Neural cell (in vitro differentiated cells): ENCODE results near the gene PAGE4. TPM values are rescaled to one million over a fixed set of nuclear protein-coding genes. Genes with fewer than 3 reads are reported as not detected.

ENCODE experiments used
- H2AFZ ChIP-seq: fragments of 200-600, 300-800 bp; sonication (generic), shearing (Covaris generic); 2 replicates; pipeline ENCODE4 v1.6.0; 2014; ENCODE audit warnings: low read depth, mild to moderate bottlenecking, antibody characterized with exemption, low read length, moderate library complexity
- H3F3A ChIP-seq: fragments of 200-600 bp; shearing (Covaris generic); 2 replicates; pipeline ENCODE4 v1.6.1; 2016; ENCODE audit warnings: mild to moderate bottlenecking, moderate library complexity, mixed read lengths, antibody characterized with exemption, low read length; ENCODE audit not compliant: insufficient read depth, poor library complexity, severe bottlenecking
- H3K27ac ChIP-seq: fragments of 200-600, 300-800 bp; sonication (generic), shearing (Covaris generic); 2 replicates; pipeline ENCODE4 v1.5.1; 2014; ENCODE audit warnings: mild to moderate bottlenecking, low read length, moderate library complexity
- H3K27me3 ChIP-seq: fragments of 300-800, 200-600 bp; sonication (generic), shearing (Covaris generic); 2 replicates; pipeline ENCODE4 v1.6.0; 2014; ENCODE audit warnings: mild to moderate bottlenecking, low read depth, low read length, moderate library complexity; ENCODE audit not compliant: insufficient read depth
- H3K36me3 ChIP-seq: fragments of 300-800, 200-600 bp; sonication (generic), shearing (Covaris generic); 2 replicates; pipeline ENCODE4 v1.5.1; 2014; ENCODE audit warnings: mild to moderate bottlenecking, antibody characterized with exemption, low read length, moderate library complexity; ENCODE audit not compliant: insufficient read depth
- H3K4me2 ChIP-seq: fragments of 300-800, 200-600 bp; sonication (generic), shearing (Covaris generic); 2 replicates; pipeline ENCODE4 v1.6.0; 2014; ENCODE audit warnings: mild to moderate bottlenecking, low read length
- H3K4me3 ChIP-seq: fragments of 300-800, 200-600 bp; sonication (generic), shearing (Covaris generic); 2 replicates; pipeline ENCODE4 v1.5.1; 2014; ENCODE audit warnings: mild to moderate bottlenecking, low read length, moderate library complexity
- H3K79me2 ChIP-seq: fragments of 200-600 bp; shearing (Covaris generic); replicated peaks from 2 replicates; pipeline ENCODE4 v1.6.0; 2014; ENCODE audit warnings: mild to moderate bottlenecking, low read length, moderate library complexity; ENCODE audit not compliant: insufficient read depth
- H3K9ac ChIP-seq: fragments of 300-800, 200-600 bp; sonication (generic), shearing (Covaris generic); 2 replicates; pipeline ENCODE4 v1.6.1; 2016; ENCODE audit warnings: mild to moderate bottlenecking, low read length, mixed read lengths
- H3K9me2 ChIP-seq: fragments of 200-600 bp; shearing (Covaris generic); 2 replicates; pipeline ENCODE4 v1.6.1; 2016; ENCODE audit warnings: mild to moderate bottlenecking, low read length, mixed read lengths; ENCODE audit not compliant: insufficient read depth
- H3K9me3 ChIP-seq: fragments of 200-600, 300-800 bp; sonication (generic), shearing (Covaris generic); 2 replicates; pipeline ENCODE4 v1.6.1; 2016; ENCODE audit warnings: mild to moderate bottlenecking, mixed run types, low read length, moderate library complexity, mixed read lengths
- H4K20me1 ChIP-seq: fragments of 200-600 bp; shearing (Covaris generic); 2 replicates; pipeline ENCODE4 v1.6.1; 2016; ENCODE audit warnings: mild to moderate bottlenecking, mixed run types; ENCODE audit not compliant: insufficient read depth
- CTCF ChIP-seq: fragments of 450-650 bp; IDR thresholded peaks from 2 replicates; pipeline ENCODE4 v1.5.1; 2014; ENCODE audit warnings: antibody characterized with exemption, mild to moderate bottlenecking, moderate library complexity; ENCODE audit not compliant: poor library complexity, severe bottlenecking
- EP300 ChIP-seq: fragments of 450-650 bp; conservative IDR thresholded peaks from 2 replicates; pipeline ENCODE4 v1.6.1; 2014; ENCODE audit warnings: antibody characterized with exemption, mild to moderate bottlenecking, moderate library complexity; ENCODE audit not compliant: poor library complexity, severe bottlenecking
- EZH2 ChIP-seq: fragments of 200-600, 300-800 bp; shearing (Covaris generic), sonication (generic); IDR thresholded peaks from 2 replicates; pipeline ENCODE4 v1.6.1; 2014; ENCODE audit warnings: antibody characterized with exemption, low read length, borderline replicate concordance, mild to moderate bottlenecking; ENCODE audit not compliant: insufficient read depth, poor library complexity, severe bottlenecking
- MXI1 ChIP-seq: fragments of 450-650 bp; conservative IDR thresholded peaks from 2 replicates; pipeline ENCODE4 v1.6.1; 2014; ENCODE audit warnings: antibody characterized with exemption, mild to moderate bottlenecking; ENCODE audit not compliant: poor library complexity, severe bottlenecking
- POLR2AphosphoS5 ChIP-seq: IDR thresholded peaks from 2 replicates; pipeline ENCODE4 v1.6.1; 2012
- RAD21 ChIP-seq: fragments of 450-650 bp; conservative IDR thresholded peaks from 2 replicates; pipeline ENCODE4 v1.6.1; 2014; ENCODE audit warnings: antibody characterized with exemption, mild to moderate bottlenecking, moderate library complexity
- REST ChIP-seq: IDR thresholded peaks from 2 replicates; pipeline ENCODE4 v1.6.1; 2012; ENCODE audit warnings: borderline replicate concordance
- SMC3 ChIP-seq: fragments of 450-650 bp; conservative IDR thresholded peaks from 2 replicates; pipeline ENCODE4 v1.6.1; 2014; ENCODE audit warnings: antibody characterized with exemption, mild to moderate bottlenecking, moderate library complexity; ENCODE audit not compliant: poor library complexity
- TAF1 ChIP-seq: IDR thresholded peaks from 2 replicates; pipeline ENCODE4 v1.6.1; 2012; ENCODE audit warnings: low read depth
- polyA plus RNA-seq: library from polyadenylated mRNA; depleted of rRNA; stranded (reverse); fragments of >200 nt; gene quantifications from 2 replicates; pipeline ENCODE4 v1.2.3, GENCODE V29; 2014

Gene PAGE4
- polyA plus RNA-seq, 1 donor from 2014 or later, result not detected

GRCh38 chrX:49844611-49845010, 15.5 kb downstream of the PAGE4 start:
- no peak overlapping the region for H3K4me2 ChIP-seq
- H4K20me1 ChIP-seq, result no peaks in the 10 kb centered on the region
- H2AFZ ChIP-seq, result no peak overlapping the region
- peak overlapping the region; percentile 34 for H3K4me3 ChIP-seq
- H3F3A ChIP-seq, result no peaks in the 10 kb centered on the region
- no peaks in the 10 kb centered on the region for H3K79me2 ChIP-seq
- no peaks in the 10 kb centered on the region for H3K27me3 ChIP-seq
- no peaks in the 10 kb centered on the region for H3K9me2 ChIP-seq
- peak overlapping the region; percentile 41 for H3K9ac ChIP-seq
- H3K9me3 ChIP-seq, result no peaks in the 10 kb centered on the region
- no peaks in the 10 kb centered on the region for H3K36me3 ChIP-seq
- TF ChIP-seq SMC3 (no peak), POLR2AphosphoS5 (no peak), CTCF (no peak), RAD21 (no peak), EP300 (peak; percentile 63), REST (peak; percentile 35), EZH2 (no peak), MXI1 (peak; percentile 51), TAF1 (no peak)
- H3K27ac ChIP-seq, result peak overlapping the region; percentile 86

- Histone ChIP-seq H3F3A (no peaks in the 10 kb centered on the region), H3K4me3 (no peak overlapping the region), H3K79me2 (no peaks in the 10 kb centered on the region), H3K9me2 (no peaks in the 10 kb centered on the region), H3K36me3 (no peaks in the 10 kb centered on the region), H2AFZ (no peak overlapping the region), H3K27ac (peak overlapping the region; percentile 86), H4K20me1 (no peaks in the 10 kb centered on the region), H3K9me3 (no peaks in the 10 kb centered on the region), H3K9ac (no peak overlapping the region), H3K4me2 (no peak overlapping the region), H3K27me3 (no peaks in the 10 kb centered on the region)
- TF ChIP-seq EP300, result no peak
- no peak for TF ChIP-seq RAD21
- no peak for TF ChIP-seq MXI1
- no peak for TF ChIP-seq REST
- TF ChIP-seq SMC3, result no peak
- TF ChIP-seq TAF1, result no peak
- no peak for TF ChIP-seq POLR2AphosphoS5
- no peak for TF ChIP-seq EZH2
- no peak for TF ChIP-seq CTCF
Observed at GRCh38 chrX:49845701-49846403, 16.7 kb downstream of the PAGE4 start.
